ENCODE measurements around the gene RASA3.
"Not testable (repeated sequence)": the region's sequence is repeated elsewhere in the genome, so short reads cannot be mapped to it uniquely, and the experiment has no call there.

The RASA3 gene

GRCh38 chr13:114164681-114165429 is 32.4 kb upstream of the RASA3 start:
- no peaks in the 10 kb centered on the region for H3K27me3 ChIP-seq (ENCODE audit: control insufficient read depth, insufficient read depth, low read length)
- no peak overlapping the region for H3K4me3 ChIP-seq (ENCODE audit: low read length)
- no peak overlapping the region for H3K27ac ChIP-seq (ENCODE audit: low read length)
- no peaks in the 10 kb centered on the region for H3K9me3 ChIP-seq (ENCODE audit: control insufficient read depth, low read depth, low read length)
- H3K36me3 ChIP-seq (ENCODE audit: control insufficient read depth, low read depth, low read length): no peaks in the 10 kb centered on the region
- no peaks in the 10 kb centered on the region for H3K4me1 ChIP-seq (ENCODE audit: control insufficient read depth, low read depth, low read length)
- no peak overlapping the region for H3K9ac ChIP-seq (ENCODE audit: low read length)

GRCh38 chr13:114164053-114164452 is 31.6 kb upstream of the RASA3 start:
- H3K4me3 ChIP-seq (ENCODE audit: low read length): no peak overlapping the region
- no peaks in the 10 kb centered on the region for H3K27me3 ChIP-seq (ENCODE audit: control insufficient read depth, insufficient read depth, low read length)
- H3K36me3 ChIP-seq (ENCODE audit: control insufficient read depth, low read depth, low read length): no peaks in the 10 kb centered on the region
- no peak overlapping the region for H3K9ac ChIP-seq (ENCODE audit: low read length)
- H3K27ac ChIP-seq (ENCODE audit: low read length): no peak overlapping the region
- no peaks in the 10 kb centered on the region for H3K9me3 ChIP-seq (ENCODE audit: control insufficient read depth, low read depth, low read length)
- no peaks in the 10 kb centered on the region for H3K4me1 ChIP-seq (ENCODE audit: control insufficient read depth, low read depth, low read length)

- Histone ChIP-seq H3K4me1 (ENCODE audit: control insufficient read depth, low read depth, low read length) (no peaks in the 10 kb centered on the region), H3K9ac (ENCODE audit: low read length) (no peak overlapping the region)
Observed at GRCh38 chr13:114162533-114162922, 30.1 kb upstream of the RASA3 start.

GRCh38 chr13:114161644-114162532 is 29.5 kb upstream of the RASA3 start:
- Histone ChIP-seq H3K9me3 (ENCODE audit: control insufficient read depth, low read depth, low read length) (no peaks in the 10 kb centered on the region), H3K27ac (ENCODE audit: low read length) (no peak overlapping the region), H3K4me1 (ENCODE audit: control insufficient read depth, low read depth, low read length) (no peaks in the 10 kb centered on the region), H3K9ac (ENCODE audit: low read length) (no peak overlapping the region), H3K36me3 (ENCODE audit: control insufficient read depth, low read depth, low read length) (no peaks in the 10 kb centered on the region), H3K4me3 (ENCODE audit: low read length) (no peak overlapping the region), H3K27me3 (ENCODE audit: control insufficient read depth, insufficient read depth, low read length) (no peaks in the 10 kb centered on the region)

More at GRCh38 chr13:114162533-114162922, 30.1 kb upstream of the RASA3 start:
- no peak overlapping the region for H3K27ac ChIP-seq (ENCODE audit: low read length)
- H3K27me3 ChIP-seq (ENCODE audit: control insufficient read depth, insufficient read depth, low read length): no peaks in the 10 kb centered on the region
- H3K36me3 ChIP-seq (ENCODE audit: control insufficient read depth, low read depth, low read length): no peaks in the 10 kb centered on the region
- no peaks in the 10 kb centered on the region for H3K9me3 ChIP-seq (ENCODE audit: control insufficient read depth, low read depth, low read length)
- no peak overlapping the region for H3K4me3 ChIP-seq (ENCODE audit: low read length)

GRCh38 chr13:114161028-114161556 is 28.7 kb upstream of the RASA3 start:
- H3K36me3 ChIP-seq (ENCODE audit: control insufficient read depth, low read depth, low read length): no peaks in the 10 kb centered on the region
- no peaks in the 10 kb centered on the region for H3K27me3 ChIP-seq (ENCODE audit: control insufficient read depth, insufficient read depth, low read length)
- H3K27ac ChIP-seq (ENCODE audit: low read length): no peak overlapping the region
- no peaks in the 10 kb centered on the region for H3K9me3 ChIP-seq (ENCODE audit: control insufficient read depth, low read depth, low read length)
- H3K9ac ChIP-seq (ENCODE audit: low read length): no peak overlapping the region
- H3K4me3 ChIP-seq (ENCODE audit: low read length): no peak overlapping the region
- H3K4me1 ChIP-seq (ENCODE audit: control insufficient read depth, low read depth, low read length): no peaks in the 10 kb centered on the region

- not testable (repeated sequence) for H3K27me3 ChIP-seq (ENCODE audit: control insufficient read depth, insufficient read depth, low read length); H3K27ac ChIP-seq (ENCODE audit: low read length); H3K36me3 ChIP-seq (ENCODE audit: control insufficient read depth, low read depth, low read length); H3K4me1 ChIP-seq (ENCODE audit: control insufficient read depth, low read depth, low read length); H3K9me3 ChIP-seq (ENCODE audit: control insufficient read depth, low read depth, low read length); H3K4me3 ChIP-seq (ENCODE audit: low read length); H3K9ac ChIP-seq (ENCODE audit: low read length)
Observed at GRCh38 chr13:114158869-114159666, 26.6 kb upstream of the RASA3 start.

GRCh38 chr13:114157869-114158495 is 25.6 kb upstream of the RASA3 start:
- Histone ChIP-seq H3K36me3 (ENCODE audit: control insufficient read depth, low read depth, low read length) (no peaks in the 10 kb centered on the region), H3K9ac (ENCODE audit: low read length) (no peak overlapping the region), H3K4me1 (ENCODE audit: control insufficient read depth, low read depth, low read length) (no peaks in the 10 kb centered on the region), H3K27ac (ENCODE audit: low read length) (no peak overlapping the region), H3K27me3 (ENCODE audit: control insufficient read depth, insufficient read depth, low read length) (no peaks in the 10 kb centered on the region), H3K4me3 (ENCODE audit: low read length) (no peak overlapping the region), H3K9me3 (ENCODE audit: control insufficient read depth, low read depth, low read length) (no peaks in the 10 kb centered on the region)

GRCh38 chr13:114155926-114156883 is 23.8 kb upstream of the RASA3 start:
- Histone ChIP-seq H3K4me3 (ENCODE audit: low read length) (no peak overlapping the region), H3K9ac (ENCODE audit: low read length) (no peak overlapping the region), H3K27me3 (ENCODE audit: control insufficient read depth, insufficient read depth, low read length) (no peaks in the 10 kb centered on the region), H3K4me1 (ENCODE audit: control insufficient read depth, low read depth, low read length) (no peaks in the 10 kb centered on the region), H3K36me3 (ENCODE audit: control insufficient read depth, low read depth, low read length) (no peaks in the 10 kb centered on the region), H3K27ac (ENCODE audit: low read length) (no peak overlapping the region), H3K9me3 (ENCODE audit: control insufficient read depth, low read depth, low read length) (no peaks in the 10 kb centered on the region)

- Histone ChIP-seq H3K9me3 (ENCODE audit: control insufficient read depth, low read depth, low read length) (no peaks in the 10 kb centered on the region), H3K4me1 (ENCODE audit: control insufficient read depth, low read depth, low read length) (no peaks in the 10 kb centered on the region), H3K27ac (ENCODE audit: low read length) (no peak overlapping the region), H3K27me3 (ENCODE audit: control insufficient read depth, insufficient read depth, low read length) (no peaks in the 10 kb centered on the region), H3K4me3 (ENCODE audit: low read length) (no peak overlapping the region), H3K36me3 (ENCODE audit: control insufficient read depth, low read depth, low read length) (no peaks in the 10 kb centered on the region), H3K9ac (ENCODE audit: low read length) (no peak overlapping the region)
Observed at GRCh38 chr13:114155320-114155719, 22.9 kb upstream of the RASA3 start.

- Histone ChIP-seq H3K9ac (ENCODE audit: low read length) (no peak overlapping the region), H3K27ac (ENCODE audit: low read length) (no peak overlapping the region), H3K4me3 (ENCODE audit: low read length) (no peak overlapping the region), H3K27me3 (ENCODE audit: control insufficient read depth, insufficient read depth, low read length) (no peaks in the 10 kb centered on the region), H3K4me1 (ENCODE audit: control insufficient read depth, low read depth, low read length) (no peaks in the 10 kb centered on the region), H3K36me3 (ENCODE audit: control insufficient read depth, low read depth, low read length) (no peaks in the 10 kb centered on the region), H3K9me3 (ENCODE audit: control insufficient read depth, low read depth, low read length) (no peaks in the 10 kb centered on the region)
Observed at GRCh38 chr13:114154476-114154875, 22.1 kb upstream of the RASA3 start.
